ENCODE data around the gene FXR2. TPM values are rescaled to one million over a fixed set of nuclear protein-coding genes. Genes with fewer than 3 reads are reported as not detected.

FXR2 gene
- total RNA-seq, 1 experiment from 2014 or later = 52.0 TPM

- DNase-seq = no peak
- H3K4me3 ChIP-seq (ENCODE audit: insufficient read depth, low read depth, low read length) = no peak overlapping the region
- H3K27me3 ChIP-seq (ENCODE audit: control insufficient read depth, insufficient read depth, low read length) = no peaks in the 10 kb centered on the region
- H3K36me3 ChIP-seq (replicated peaks; ENCODE audit: control insufficient read depth, insufficient read depth, low read length) = peaks cover 46% of the 10 kb centered on the region
These were observed 38.7 kb downstream of the FXR2 start for GRCh38 chr17:7575959-7576358.

GRCh38 chr17:7575481-7575883, 39.2 kb downstream of the FXR2 start:
- no peaks in the 10 kb centered on the region for H3K27me3 ChIP-seq (ENCODE audit: control insufficient read depth, insufficient read depth, low read length)
- H3K36me3 ChIP-seq (replicated peaks; ENCODE audit: control insufficient read depth, insufficient read depth, low read length) = peaks cover 48% of the 10 kb centered on the region
- no peak overlapping the region for H3K4me3 ChIP-seq (ENCODE audit: insufficient read depth, low read depth, low read length)
- DNase-seq = no peak

- no peak for DNase-seq
- H3K36me3 ChIP-seq (replicated peaks; ENCODE audit: control insufficient read depth, insufficient read depth, low read length) = peaks cover 57% of the 10 kb centered on the region
- peak overlapping the region; percentile 99 for H3K4me3 ChIP-seq (ENCODE audit: insufficient read depth, low read depth, low read length)
- no peaks in the 10 kb centered on the region for H3K27me3 ChIP-seq (ENCODE audit: control insufficient read depth, insufficient read depth, low read length)
These were observed 40.3 kb downstream of the FXR2 start for GRCh38 chr17:7574176-7574953.

- peak; percentile 98 for DNase-seq
- H3K27me3 ChIP-seq (ENCODE audit: control insufficient read depth, insufficient read depth, low read length) = no peaks in the 10 kb centered on the region
- peaks cover 58% of the 10 kb centered on the region for H3K36me3 ChIP-seq (replicated peaks; ENCODE audit: control insufficient read depth, insufficient read depth, low read length)
- peak overlapping the region; percentile 99 for H3K4me3 ChIP-seq (ENCODE audit: insufficient read depth, low read depth, low read length)
These were observed 41.2 kb downstream of the FXR2 start for GRCh38 chr17:7573324-7574080.

- Histone ChIP-seq H3K36me3 (replicated peaks; ENCODE audit: control insufficient read depth, insufficient read depth, low read length) (peaks cover 54% of the 10 kb centered on the region), H3K4me3 (ENCODE audit: insufficient read depth, low read depth, low read length) (peak overlapping the region; percentile 99), H3K27me3 (ENCODE audit: control insufficient read depth, insufficient read depth, low read length) (no peaks in the 10 kb centered on the region)
- DNase-seq = peak; percentile 99
These were observed 41.9 kb downstream of the FXR2 start for GRCh38 chr17:7572588-7573323.

GRCh38 chr17:7572338-7572587, 42.4 kb downstream of the FXR2 start:
- DNase-seq = no peak
- Histone ChIP-seq H3K4me3 (ENCODE audit: insufficient read depth, low read depth, low read length) (peak overlapping the region; percentile 48), H3K27me3 (ENCODE audit: control insufficient read depth, insufficient read depth, low read length) (no peaks in the 10 kb centered on the region), H3K36me3 (replicated peaks; ENCODE audit: control insufficient read depth, insufficient read depth, low read length) (peaks cover 49% of the 10 kb centered on the region)

GRCh38 chr17:7570351-7570750, 44.3 kb downstream of the FXR2 start:
- Histone ChIP-seq H3K36me3 (replicated peaks; ENCODE audit: control insufficient read depth, insufficient read depth, low read length) (peaks cover 35% of the 10 kb centered on the region), H3K27me3 (ENCODE audit: control insufficient read depth, insufficient read depth, low read length) (no peaks in the 10 kb centered on the region), H3K4me3 (ENCODE audit: insufficient read depth, low read depth, low read length) (no peak overlapping the region)
- no peak for DNase-seq

GRCh38 chr17:7569571-7569970, 45.1 kb downstream of the FXR2 start:
- Histone ChIP-seq H3K4me3 (ENCODE audit: insufficient read depth, low read depth, low read length) (no peak overlapping the region), H3K36me3 (replicated peaks; ENCODE audit: control insufficient read depth, insufficient read depth, low read length) (peaks cover 35% of the 10 kb centered on the region), H3K27me3 (ENCODE audit: control insufficient read depth, insufficient read depth, low read length) (no peaks in the 10 kb centered on the region)
- DNase-seq = no peak

GRCh38 chr17:7563115-7563869, 51.4 kb downstream of the FXR2 start:
- DNase-seq = no peak
- Histone ChIP-seq H3K27me3 (ENCODE audit: control insufficient read depth, insufficient read depth, low read length) (no peaks in the 10 kb centered on the region), H3K36me3 (replicated peaks; ENCODE audit: control insufficient read depth, insufficient read depth, low read length) (peaks cover 21% of the 10 kb centered on the region), H3K4me3 (ENCODE audit: insufficient read depth, low read depth, low read length) (no peak overlapping the region)

- H3K27me3 ChIP-seq (ENCODE audit: control insufficient read depth, insufficient read depth, low read length) = no peaks in the 10 kb centered on the region
- DNase-seq = no peak
These were observed 52.5 kb downstream of the FXR2 start for GRCh38 chr17:7562208-7562605.

GRCh38 chr17:7561589-7562207, 53.0 kb downstream of the FXR2 start, which contains the start of gene SENP3:
Gene SENP3 (plus strand): TSS chr17:7561919. CDS start chr17:7563077, 1,158 bp downstream.
- no peaks in the 10 kb centered on the region for H3K27me3 ChIP-seq (ENCODE audit: control insufficient read depth, insufficient read depth, low read length)
- peaks cover 21% of the 10 kb centered on the region for H3K36me3 ChIP-seq (replicated peaks; ENCODE audit: control insufficient read depth, insufficient read depth, low read length)
- H3K4me3 ChIP-seq (ENCODE audit: insufficient read depth, low read depth, low read length) = peak within 1 kb of the TSS; percentile 83
- DNase-seq = peak; percentile 99

More at GRCh38 chr17:7562208-7562605, 52.5 kb downstream of the FXR2 start:
- Histone ChIP-seq H3K4me3 (ENCODE audit: insufficient read depth, low read depth, low read length) (peak overlapping the region; percentile 83), H3K36me3 (replicated peaks; ENCODE audit: control insufficient read depth, insufficient read depth, low read length) (peaks cover 21% of the 10 kb centered on the region)

GRCh38 chr17:7561028-7561575, 53.6 kb downstream of the FXR2 start:
- Histone ChIP-seq H3K36me3 (replicated peaks; ENCODE audit: control insufficient read depth, insufficient read depth, low read length) (peaks cover 21% of the 10 kb centered on the region), H3K27me3 (ENCODE audit: control insufficient read depth, insufficient read depth, low read length) (no peaks in the 10 kb centered on the region), H3K4me3 (ENCODE audit: insufficient read depth, low read depth, low read length) (peak overlapping the region; percentile 83)
- DNase-seq = peak; percentile 95

- Histone ChIP-seq H3K27me3 (ENCODE audit: control insufficient read depth, insufficient read depth, low read length) (no peaks in the 10 kb centered on the region), H3K36me3 (replicated peaks; ENCODE audit: control insufficient read depth, insufficient read depth, low read length) (peaks cover 17% of the 10 kb centered on the region), H3K4me3 (ENCODE audit: insufficient read depth, low read depth, low read length) (peak overlapping the region; percentile 83)
- DNase-seq = peak; percentile 89
These were observed 54.3 kb downstream of the FXR2 start for GRCh38 chr17:7560172-7561027.

Measured in H7 (cell line).